ENCODE results near the gene ALPL. TPM values are rescaled to one million over a fixed set of nuclear protein-coding genes. Genes with fewer than 3 reads are reported as not detected.
"Not testable (repeated sequence)": the region's sequence is repeated elsewhere in the genome, so short reads cannot be mapped to it uniquely, and the experiment has no call there.

The ALPL gene
- polyA plus RNA-seq (2014; cell fraction: cytosol; rRNA removed): 1.9 and 3.7 TPM in 2 replicates
- polyA plus RNA-seq (2014; cell fraction: nucleus; rRNA removed): 1.7 and 1.9 TPM in 2 replicates

DNA sequence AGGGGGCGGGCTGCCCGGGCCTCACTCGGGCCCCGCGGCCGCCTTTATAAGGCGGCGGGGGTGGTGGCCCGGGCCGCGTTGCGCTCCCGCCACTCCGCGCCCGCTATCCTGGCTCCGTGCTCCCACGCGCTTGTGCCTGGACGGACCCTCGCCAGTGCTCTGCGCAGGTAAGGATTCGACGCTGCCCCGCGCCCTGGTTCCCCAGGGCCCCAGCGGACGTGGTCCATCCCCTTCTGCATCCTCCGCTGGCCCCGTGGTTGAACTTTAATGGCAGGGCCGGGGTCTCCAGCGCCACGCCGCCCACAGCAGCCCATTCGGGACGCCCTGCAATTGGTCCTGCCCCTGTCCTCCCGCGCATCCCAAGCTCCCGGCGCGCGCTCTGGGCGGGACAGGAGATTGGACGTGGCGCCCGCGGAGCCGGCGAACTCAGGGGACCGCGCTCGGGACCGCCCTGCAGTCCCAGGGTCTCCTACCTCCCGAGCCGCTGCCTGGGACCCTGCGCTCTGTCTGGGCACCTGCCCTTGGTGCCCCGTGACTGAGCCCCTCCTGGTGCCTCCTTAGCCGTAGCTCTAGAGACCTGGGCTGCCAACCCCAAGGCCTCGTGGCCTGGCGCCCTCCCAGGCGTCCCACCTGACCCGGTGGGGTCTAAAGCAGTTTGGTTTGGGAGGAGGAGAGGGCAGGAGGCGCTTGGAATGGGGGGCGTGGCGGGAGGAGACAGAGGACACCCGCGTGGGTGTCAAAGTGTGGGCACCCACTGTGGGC is at the start of gene ALPL:
Gene ALPL (plus strand): TSS at position 73 of the 762 bp plus-strand sequence. CDS start 44,659 bp downstream, outside the sequence.
- DNase-seq (ENCODE audit: low spot score): no peak

DNA sequence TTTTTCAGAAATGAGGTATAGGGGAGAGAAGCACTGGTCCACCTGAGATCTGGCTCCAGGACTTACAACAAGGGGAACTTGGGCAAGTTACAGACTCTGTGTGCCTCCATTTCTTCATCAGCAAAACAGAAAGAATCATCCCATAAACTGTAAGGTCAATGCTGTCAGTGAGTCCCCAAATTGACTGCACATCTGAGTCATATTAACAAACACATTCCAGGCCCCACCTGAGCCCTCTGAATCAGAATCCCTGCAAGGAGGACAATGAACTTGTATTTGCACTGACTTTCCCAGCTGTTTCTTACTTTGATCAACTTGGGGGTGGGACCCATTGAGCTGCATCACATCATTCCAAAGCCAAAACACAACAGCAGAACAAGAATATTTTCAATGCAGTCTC is 44.1 kb upstream of the ALPL start:
- DNase-seq (ENCODE audit: low spot score): not testable (repeated sequence)

DNA sequence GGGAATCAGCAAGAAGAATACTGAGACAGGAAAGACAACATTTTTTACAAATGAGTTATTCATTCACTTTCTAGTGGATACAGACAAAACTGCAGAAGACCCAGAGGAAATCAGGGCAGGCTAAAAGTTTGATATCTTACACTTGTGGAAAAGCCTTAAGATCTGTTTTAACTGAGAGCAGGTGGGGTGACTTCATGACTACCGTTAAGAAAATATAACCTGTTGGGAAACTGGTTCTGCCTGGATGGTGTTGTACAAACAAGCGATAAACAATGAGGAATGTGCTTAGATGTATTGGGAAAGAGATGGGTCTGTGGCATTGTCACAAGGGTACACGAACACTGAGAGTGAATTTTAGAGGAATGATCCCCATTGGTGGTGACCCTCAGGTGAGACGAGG is 41.3 kb upstream of the ALPL start:
- not testable (repeated sequence) for DNase-seq (ENCODE audit: low spot score)

DNA sequence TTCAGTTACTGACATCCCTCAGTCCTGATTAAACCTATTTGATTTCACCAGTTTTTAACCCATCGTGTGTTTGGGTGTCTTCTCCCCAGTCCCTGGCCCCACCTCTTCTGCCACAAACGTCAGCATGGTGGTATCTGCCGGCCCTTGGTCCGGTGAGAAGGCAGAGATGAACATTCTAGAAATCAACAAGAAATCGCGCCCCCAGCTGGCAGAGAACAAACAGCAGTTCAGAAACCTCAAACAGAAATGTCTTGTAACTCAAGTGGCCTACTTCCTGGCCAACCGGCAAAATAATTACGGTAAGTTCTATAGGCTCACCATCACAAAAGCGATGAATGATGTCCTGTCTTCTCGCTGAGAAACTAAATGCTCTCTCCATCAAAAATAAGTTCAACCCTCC is 40.6 kb upstream of the ALPL start:
- DNase-seq (ENCODE audit: low spot score): no peak

DNA sequence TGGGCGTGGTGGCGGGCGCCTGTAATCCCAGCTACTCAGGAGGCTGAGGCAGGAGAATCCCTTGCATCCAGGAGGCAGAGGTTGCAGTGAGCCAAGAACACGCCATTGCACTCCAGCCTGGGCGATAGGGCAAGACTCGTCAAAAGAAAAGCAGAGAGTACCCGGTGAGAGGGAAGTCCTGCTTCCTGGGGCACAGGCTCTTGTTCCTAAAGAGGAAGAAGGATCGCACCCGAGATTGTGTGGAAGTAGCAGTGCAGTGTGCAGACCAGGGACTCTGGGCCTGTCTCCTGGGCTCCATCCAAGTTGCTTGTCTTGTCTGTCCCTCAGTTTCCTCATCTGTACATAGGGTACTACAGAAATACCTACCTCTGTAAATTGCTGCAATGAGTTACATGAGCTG is 39.6 kb upstream of the ALPL start:
- no peak for DNase-seq (ENCODE audit: low spot score)

DNA sequence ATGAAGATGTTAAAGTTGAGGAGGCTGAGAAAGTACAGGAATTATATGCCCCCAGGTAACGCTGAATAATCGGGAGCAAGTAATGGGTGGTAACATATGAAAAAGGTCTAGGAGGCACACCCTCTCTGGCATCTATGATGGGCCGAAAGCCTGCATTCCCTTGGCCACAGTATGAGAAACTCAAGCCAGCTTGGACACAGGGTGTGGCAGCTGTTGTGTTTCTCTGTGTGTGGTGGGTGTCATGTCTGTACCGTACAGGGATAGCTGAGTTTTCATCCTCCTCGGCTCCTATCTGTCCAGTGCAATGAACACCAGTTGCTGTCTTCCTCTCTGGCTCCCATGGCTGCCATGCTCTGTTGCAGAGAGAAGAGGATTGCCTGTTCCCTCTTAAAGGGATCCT is 36.4 kb upstream of the ALPL start:
- no peak for DNase-seq (ENCODE audit: low spot score)

DNA sequence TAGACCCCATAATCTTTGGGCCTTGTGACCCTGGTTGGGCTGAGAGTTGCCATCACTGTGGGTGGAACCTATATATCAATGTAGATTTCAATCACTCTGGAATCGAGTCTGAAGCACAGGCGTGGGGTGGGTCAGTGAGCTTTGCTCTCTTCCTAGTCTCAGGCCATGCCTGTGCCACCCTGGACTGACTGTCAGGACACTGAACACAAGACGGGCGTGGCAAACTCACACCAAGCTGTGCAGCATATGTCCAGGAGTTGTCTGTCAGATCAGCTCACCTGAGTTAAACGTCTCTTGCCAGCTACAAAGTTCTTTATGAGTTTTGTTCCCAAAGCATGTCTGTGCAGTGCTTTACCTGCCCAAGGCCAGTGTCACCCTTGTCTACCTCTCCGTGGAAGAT is 30.9 kb upstream of the ALPL start:
- DNase-seq (ENCODE audit: low spot score): no peak

DNA sequence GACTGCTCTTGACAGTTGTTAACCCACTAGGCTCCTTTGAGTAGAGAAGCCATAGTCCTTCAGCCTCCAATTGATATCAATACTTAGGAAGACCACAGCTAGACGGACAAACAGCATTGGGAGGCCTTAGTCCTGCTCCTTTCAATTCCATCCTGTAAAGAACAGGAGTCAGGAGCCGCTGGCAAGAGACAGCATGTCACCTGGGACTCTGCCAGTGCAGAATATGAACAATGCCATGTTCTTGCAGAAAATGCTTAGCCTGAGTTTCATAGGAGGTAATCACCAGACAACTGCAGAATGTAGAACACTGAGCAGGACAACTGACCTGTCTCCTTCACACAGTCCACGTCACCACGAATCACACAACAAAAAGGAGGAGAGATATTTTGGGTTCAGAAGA is 25.3 kb upstream of the ALPL start:
- not testable (repeated sequence) for DNase-seq (ENCODE audit: low spot score)

DNA sequence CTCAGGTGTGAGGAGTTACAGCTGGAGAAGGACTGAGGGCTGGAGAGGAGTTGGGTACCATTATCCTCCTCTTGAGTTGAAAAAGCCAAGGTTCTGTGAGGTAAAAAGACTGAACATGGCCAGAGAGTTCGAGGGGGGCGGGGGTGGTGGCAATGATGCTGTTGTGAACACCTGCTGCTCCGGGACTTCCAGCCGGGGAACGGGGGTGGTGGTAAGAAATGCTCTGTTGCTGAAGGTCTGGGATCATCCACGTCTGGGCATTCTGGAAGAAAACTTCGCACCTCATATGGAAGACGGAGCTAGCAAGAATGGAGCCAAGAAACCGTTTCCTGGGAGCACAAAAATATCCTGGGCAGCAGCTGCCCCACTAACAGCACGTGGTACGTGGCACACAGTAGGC is 20.1 kb upstream of the ALPL start:
- DNase-seq (ENCODE audit: low spot score): no peak

DNA sequence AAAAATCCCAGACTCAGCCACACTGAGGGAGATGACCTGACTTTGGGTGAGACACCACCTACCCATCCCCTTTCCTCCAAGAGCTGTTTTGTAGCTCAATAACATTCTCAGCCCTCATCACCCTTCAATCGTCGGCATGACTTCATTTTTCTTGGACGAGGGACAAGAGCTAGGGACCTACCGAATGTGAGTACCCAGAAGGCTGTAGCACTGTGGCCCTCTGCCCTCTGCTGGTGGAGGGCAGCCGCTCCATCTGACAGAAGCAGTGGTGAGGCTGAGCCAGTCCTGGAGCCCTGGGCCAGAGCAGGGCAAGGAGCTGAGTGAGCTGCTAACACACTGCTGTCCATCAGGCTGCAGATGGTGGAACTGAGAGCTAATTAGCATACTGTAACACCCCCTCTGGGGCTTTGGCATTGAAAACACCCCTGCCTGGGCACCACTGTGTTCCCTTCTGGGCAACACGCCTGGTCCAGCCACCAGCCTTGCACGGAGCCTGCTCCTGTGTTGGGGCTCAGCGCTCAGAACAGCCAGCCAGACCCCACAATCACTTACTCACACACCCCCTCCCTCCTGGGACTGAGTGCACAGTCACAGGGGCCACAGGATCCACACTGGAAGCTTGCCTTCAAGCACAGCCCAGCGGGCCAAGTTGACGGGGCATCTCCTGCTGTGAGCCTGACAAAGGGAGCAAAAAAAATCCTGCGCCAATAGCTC is 18.3 kb upstream of the ALPL start:
- no peak for DNase-seq (ENCODE audit: low spot score)

DNA sequence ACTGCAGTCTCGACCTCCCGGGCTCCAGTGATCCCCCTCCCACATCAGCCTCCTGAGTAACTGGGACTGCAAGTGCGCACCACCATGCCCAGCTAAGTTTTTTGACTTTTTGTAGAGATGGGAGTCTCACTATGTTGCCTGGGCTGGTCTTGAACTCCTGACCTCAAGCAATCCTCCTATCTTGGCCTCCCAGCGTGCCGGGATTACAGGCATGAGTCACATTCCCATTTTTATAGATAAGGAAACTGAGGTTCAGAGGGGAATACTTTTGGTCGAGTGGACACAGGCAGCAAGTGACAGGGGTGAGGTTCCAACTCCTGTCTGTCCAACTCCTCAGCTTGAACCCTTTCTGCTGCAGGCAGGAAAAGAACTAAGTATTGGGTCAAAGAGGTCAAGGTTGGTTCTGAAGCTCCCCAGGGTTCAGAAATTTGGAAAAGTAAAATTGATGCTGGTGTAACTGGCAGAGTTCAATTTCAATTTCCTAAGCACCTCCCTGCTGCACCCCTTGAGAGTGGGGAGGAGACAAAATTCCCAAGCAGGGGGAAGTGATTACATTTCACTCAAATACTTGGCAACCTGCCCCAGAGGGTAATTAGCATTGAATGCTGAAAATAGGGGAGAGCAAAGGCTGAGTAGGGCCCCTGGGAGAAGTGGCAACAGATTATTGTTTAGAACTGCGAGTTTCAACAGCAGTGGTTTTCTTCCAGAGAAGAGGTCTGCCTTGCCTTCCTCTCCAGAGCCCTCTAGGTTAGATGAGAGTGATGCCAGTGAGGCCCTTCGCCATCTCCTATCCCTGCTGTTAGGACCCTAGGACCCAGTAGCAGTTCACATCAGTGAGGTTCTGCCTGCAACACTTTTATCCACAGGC is 17.5 kb upstream of the ALPL start:
- DNase-seq (ENCODE audit: low spot score): no peak

DNA sequence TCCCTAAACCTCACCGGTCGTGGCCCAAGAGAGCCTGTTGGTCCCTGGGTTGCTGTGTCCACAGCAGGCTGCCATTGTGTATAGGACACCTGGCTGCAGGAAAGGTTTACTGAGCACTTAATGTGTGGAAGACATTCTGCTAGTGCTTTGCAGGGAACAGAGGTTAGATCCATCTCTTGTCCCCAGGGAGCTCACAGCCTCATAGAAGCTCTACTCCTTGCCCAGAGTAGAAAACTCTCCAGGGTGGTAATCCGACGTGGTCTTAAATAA is 16.9 kb upstream of the ALPL start:
- DNase-seq (ENCODE audit: low spot score): no peak

DNA sequence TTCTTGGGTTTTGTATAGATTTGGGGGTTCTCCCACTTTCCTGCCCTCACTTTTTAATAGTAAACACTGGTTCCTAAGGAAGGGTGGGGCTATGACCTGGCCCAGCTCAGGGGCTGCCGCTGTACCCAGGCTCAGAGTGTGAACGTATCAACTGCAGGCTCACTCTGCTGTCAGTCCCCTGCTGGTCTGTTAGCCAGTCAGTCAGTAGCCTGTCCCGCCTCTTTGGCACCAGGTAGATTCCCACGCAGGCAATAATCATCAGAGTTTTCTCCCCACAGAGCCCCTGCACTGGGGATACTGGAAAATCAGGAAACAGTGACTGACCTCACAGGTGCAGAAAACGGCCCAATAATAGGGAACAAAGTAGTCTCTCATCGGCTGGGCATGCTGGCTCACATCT is 15.0 kb upstream of the ALPL start:
- DNase-seq (ENCODE audit: low spot score): no peak

DNA sequence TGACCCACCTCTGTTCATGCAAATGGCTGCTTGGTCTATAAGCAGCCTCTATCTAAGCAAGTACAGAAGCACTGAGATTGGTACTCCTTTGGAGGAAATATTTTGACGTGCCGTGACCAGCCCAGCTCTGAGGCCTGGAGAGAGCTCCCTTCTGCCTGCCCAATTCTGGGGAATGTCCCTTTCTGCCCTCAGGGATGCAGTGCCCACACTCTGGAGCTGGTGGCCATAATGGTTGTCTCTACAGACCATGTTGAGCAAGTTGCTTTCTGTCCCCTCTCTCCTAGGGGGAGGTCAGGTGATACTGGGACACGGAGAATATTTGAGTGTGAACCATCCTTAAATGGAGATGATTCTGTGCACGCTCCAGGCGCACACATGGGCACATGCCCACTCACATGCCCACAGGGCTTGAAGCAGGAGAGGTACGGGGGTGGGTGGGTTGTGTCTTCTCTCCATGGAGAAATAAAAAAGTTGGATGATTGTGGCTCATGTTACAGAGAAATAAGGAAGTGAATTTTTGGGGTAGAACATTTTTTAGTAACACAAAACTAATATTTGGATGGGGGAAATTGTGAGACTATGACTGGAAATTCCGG is 13.9 kb upstream of the ALPL start:
- DNase-seq (ENCODE audit: low spot score): no peak

DNA sequence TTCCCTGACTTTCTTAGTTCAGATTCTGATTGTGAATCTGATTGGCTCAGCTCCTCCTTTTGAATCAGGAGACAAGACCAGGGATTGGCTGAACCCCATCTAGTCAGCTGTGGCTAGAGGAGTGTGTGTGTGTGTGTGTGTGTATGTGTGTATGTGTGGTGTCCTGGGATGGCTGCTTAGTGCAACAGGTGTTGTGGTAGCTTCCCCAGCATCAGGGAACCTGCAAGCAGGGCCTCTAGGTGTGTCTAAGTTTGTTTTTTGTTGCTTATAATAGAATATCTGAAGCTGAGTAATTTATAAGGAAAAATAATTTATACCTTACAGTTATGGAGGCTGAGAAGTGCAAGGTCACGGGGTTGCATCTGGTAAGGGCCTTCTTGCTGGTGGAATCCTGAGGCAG is 13.2 kb upstream of the ALPL start:
- DNase-seq (ENCODE audit: low spot score): no peak

DNA sequence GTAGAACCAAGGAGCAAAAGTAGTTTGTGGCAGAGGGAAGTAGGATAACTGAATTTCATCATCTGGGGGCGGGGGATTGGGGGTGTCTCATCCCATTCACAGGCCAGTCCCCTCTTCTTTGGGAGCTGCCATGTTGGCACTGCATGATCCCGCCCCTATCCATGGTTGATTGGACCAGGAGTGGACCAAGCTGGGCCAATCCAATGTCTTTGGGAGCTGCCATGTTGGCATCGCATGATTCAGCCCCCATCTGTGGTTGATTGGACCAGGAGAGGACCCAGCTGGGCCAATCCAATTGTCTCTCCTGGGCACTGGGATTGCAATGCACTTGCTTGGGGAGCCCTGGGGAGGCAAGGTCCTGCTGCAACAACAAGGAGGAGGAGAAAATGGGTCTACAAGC is 12.3 kb upstream of the ALPL start:
- no peak for DNase-seq (ENCODE audit: low spot score)

DNA sequence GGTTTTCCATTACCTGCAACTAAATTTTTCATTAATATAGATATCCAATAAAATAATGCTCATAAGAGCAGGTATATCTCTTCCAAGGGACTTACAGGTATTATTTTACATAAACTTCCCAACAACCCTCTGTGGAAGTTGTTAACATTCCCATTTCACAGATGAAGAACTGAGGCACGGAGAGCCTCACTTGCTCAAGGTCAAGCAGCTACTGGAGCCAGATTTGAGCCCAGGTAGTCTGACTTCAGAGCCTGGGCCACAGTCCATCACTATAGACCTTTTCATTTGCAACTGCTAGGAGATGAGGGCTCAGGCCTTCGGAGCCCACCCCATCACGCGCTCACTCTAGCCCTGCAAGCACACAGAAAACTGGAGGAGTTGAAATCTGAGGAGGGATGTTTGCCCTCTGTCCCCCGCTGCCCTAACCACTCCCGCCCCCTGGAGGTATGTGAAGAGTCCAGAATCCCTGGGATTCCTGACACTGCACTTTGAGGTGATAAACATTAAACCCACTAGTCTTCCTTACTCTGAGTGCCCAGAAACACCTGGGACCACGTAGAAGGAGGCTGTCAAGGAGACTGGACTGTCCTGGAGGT is 11.7 kb upstream of the ALPL start:
- no peak for DNase-seq (ENCODE audit: low spot score)

DNA sequence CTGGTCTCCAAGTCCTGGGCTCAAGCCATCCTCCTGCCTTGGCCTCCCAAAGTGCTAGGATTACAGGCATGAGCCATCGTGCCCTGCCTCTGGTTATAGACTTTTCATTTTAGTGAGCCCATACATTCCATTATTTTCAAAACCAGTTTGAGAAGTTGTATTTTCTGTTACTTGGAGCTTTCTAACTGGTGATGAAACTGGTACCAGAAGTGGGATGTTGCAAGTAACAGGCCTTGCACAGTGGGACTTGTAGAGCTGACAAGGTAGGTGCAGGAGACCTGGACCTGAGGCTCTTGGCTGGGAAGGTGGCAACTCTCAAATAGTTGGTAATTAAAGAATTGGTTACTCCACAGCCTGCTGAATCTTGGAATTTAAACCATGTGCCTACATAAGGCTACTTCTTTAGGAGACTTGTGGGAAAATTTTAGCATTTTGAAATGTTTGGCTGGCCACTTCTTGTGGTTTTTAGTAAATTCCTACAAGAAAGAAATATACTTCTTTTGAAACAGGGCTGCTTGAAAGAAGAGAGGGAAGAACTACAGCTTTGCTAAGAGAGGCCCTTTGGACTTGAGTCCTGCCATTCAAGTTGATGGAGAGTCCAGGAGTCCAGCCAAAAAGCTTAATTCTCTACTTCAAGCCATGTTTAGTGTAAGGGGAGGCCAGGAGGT is 9.8 kb upstream of the ALPL start:
- DNase-seq (ENCODE audit: low spot score): no peak

DNA sequence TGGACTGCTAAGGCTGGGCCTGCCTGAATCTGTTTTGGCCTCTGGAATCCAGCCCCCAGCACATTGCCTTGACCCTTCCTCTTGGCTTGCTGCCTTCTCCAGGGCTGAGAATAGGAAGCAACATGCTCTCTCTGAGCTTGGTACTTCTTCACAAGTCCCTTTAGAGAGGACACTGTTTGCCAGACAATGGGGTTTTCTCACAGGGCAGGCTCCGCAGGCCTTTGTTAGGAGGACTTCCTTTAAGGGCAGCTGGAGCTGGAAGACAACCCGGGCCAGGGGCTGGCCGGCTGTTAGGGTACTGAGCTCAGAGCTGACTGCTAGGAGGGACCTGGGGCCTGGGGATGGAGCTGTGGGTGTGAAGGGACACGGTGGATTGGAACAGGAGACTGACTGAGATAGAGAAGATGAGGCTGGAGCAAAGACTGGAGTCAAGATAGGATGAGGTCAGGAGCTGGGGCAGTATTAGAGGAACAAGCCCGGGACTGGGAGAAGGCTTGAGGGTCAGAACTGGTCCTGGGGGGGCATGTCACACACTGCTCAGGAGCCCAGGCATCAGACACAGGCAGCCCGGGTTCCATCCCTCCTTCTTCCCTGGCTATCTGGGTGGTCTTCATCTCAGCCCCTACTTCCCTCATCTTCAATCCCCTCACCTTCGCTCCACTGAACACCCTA is 5.4 kb upstream of the ALPL start:
- no peak for DNase-seq (ENCODE audit: low spot score)

DNA sequence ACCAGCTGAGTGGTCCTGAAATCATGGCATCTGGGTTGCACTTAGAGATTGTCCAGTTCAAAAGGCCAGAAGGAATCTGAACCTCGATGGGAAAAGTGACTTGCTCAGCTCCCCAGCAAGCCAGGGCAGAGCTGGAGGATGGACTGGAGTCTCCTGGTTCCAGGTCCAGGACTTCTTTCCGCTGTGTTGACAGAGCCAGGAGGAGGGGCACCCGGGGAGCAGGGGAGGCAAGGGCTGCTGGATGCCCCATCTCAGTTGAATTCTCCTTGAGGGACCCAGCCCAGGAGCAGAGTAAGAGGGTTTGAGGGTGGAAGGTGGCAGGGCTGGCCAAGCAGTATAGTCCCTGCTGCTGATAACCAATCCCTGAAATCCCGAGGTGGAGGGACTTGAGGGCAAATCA is 2.4 kb upstream of the ALPL start:
- DNase-seq (ENCODE audit: low spot score): no peak

Data from SK-N-DZ (cell line).